GM18498 (cell line): ENCODE measurements around the gene COQ8B.

Experiments
- ATAC-seq: cut with Tn5 transposase; IDR thresholded peaks from one replicate; pipeline ENCODE4 v1.9.1; 2021; ENCODE audit warnings: mild to moderate bottlenecking, moderate library complexity; ENCODE audit not compliant: unreplicated experiment

Gene COQ8B

GRCh38 chr19:40642051-40642706 is 74.5 kb downstream of the COQ8B start:
- no peak for ATAC-seq
